Chondrocyte (in vitro differentiated cells): ENCODE measurements around the gene ZNF576. TPM values are rescaled to one million over a fixed set of nuclear protein-coding genes. Genes with fewer than 3 reads are reported as not detected.

Experiments
- DNase-seq: peaks from one replicate; pipeline ENCODE4 v3.0.0; 2021; ENCODE audit warnings: mixed read lengths, low spot score
- H3K27ac Mint-ChIP-seq: one replicate; pipeline ENCODE4 v1.8.0; 2021; ENCODE audit warnings: mild to moderate bottlenecking, moderate library complexity, mixed read lengths; ENCODE audit not compliant: unreplicated experiment
- H3K27me3 Mint-ChIP-seq: 2 replicates; pipeline ENCODE4 v1.8.0; 2021; ENCODE audit warnings: low read depth, mixed read lengths
- H3K36me3 Mint-ChIP-seq: 2 replicates; pipeline ENCODE4 v1.8.0; 2021; ENCODE audit warnings: low read depth, mixed read lengths
- H3K4me1 Mint-ChIP-seq: 2 replicates; pipeline ENCODE4 v1.8.0; 2021; ENCODE audit warnings: low read depth, mild to moderate bottlenecking, mixed read lengths
- H3K4me3 Mint-ChIP-seq: one replicate; pipeline ENCODE4 v1.8.0; 2021; ENCODE audit warnings: mild to moderate bottlenecking, moderate library complexity, mixed read lengths; ENCODE audit not compliant: unreplicated experiment
- H3K9me3 Mint-ChIP-seq: 2 replicates; pipeline ENCODE4 v1.8.0; 2021; ENCODE audit warnings: low read depth, mixed read lengths
- CTCF ChIP-seq: fragments of 200-600 bp; sonication (generic); IDR thresholded peaks from 2 replicates; pipeline ENCODE4 v1.5.0; 2021; ENCODE audit warnings: antibody characterized with exemption, mild to moderate bottlenecking, moderate library complexity
- total RNA-seq: library from RNA; stranded (reverse); gene quantifications from 3 replicates; pipeline ENCODE4 v1.2.1, GENCODE V29; 2021

Gene ZNF576
- total RNA-seq, 1 donor from 2014 or later: 11.9 TPM

GRCh38 chr19:43592800-43593350 is 3.5 kb upstream of the ZNF576 start:
- H3K4me1 Mint-ChIP-seq: peaks cover 34% of the 10 kb centered on the region
- H3K27ac Mint-ChIP-seq: no peak overlapping the region
- no peaks in the 10 kb centered on the region for H3K27me3 Mint-ChIP-seq
- no peak for TF ChIP-seq CTCF
- DNase-seq: no peak
- H3K36me3 Mint-ChIP-seq: peaks cover 25% of the 10 kb centered on the region
- no peaks in the 10 kb centered on the region for H3K9me3 Mint-ChIP-seq
- H3K4me3 Mint-ChIP-seq: no peak overlapping the region

GRCh38 chr19:43594081-43594697 is 2.2 kb upstream of the ZNF576 start:
- Mint-ChIP-seq H3K4me3 (peak overlapping the region; percentile 100), H3K9me3 (no peaks in the 10 kb centered on the region), H3K4me1 (peaks cover 41% of the 10 kb centered on the region), H3K36me3 (peaks cover 24% of the 10 kb centered on the region), H3K27ac (peak overlapping the region; percentile 84), H3K27me3 (no peaks in the 10 kb centered on the region)
- no peak for DNase-seq
- no peak for TF ChIP-seq CTCF

DNA sequence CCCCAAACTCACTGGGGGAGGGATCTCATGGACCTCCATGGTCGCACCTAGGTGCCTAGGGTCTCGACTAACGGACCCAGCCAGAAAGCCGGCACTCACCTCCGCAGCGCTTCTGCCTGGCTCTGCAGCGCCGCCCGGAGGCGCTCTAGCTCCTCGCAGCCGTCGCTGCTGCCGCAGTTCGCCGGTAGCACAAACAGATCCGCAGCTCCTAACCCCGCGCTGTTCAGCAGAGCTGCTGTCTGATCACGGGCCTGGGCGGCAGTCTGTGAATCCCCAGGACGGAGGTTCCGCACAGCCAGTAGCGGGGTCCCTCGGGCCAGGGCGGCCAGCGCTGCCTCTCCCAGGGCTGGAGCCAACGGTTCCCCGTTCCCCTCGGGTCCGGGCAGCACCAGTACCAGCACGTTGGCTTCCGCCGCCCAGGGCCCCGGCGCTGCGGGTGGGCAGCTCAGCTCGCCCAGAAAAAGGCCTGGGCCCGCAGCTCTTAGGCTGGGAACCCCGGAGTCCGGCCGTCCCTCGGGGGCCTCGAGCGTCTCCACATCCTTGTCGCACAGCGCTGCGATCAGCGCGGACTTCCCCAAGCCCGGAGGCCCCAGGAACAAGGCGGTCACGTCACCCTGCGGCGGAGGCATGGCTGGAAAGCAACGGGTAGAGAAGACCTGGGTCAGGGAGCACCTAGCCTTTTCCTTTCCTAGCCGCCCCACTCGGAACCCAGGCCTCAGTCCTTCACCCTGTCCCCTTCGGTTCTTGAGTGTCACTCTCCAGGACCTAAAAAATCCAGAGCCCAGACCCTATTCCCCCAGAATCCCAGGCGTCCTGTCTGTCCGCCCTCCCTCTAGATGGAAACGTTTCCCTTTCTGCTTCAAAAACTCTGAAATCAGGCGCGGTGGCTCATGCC is 1.4 kb upstream of the ZNF576 start:
- TF ChIP-seq CTCF: peak; percentile 91
- Mint-ChIP-seq H3K4me3 (peak overlapping the region; percentile 100), H3K4me1 (peaks cover 41% of the 10 kb centered on the region), H3K36me3 (peaks cover 21% of the 10 kb centered on the region), H3K27me3 (no peaks in the 10 kb centered on the region), H3K27ac (peak overlapping the region; percentile 100), H3K9me3 (no peaks in the 10 kb centered on the region)
- DNase-seq: no peak

DNA sequence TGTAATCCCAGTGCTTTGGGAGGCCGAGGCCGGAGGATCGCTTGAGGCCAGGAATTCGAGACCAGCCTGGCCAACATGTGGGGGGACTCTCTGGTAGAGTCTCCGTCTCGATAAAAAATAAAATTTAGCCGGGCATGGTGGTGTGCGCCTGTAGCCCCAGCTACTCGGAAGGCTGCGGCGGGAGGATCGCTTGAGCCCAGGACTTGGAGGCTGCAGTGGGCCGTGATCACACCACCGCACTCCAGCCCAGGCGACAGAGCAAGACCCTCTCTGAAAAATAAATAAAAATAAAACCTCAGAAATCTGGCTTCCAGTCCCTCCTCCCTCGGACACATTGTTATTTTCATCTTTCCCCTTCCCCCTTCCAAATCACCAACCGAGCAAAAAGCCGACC is 793 bp upstream of the ZNF576 start:
- H3K9me3 Mint-ChIP-seq: no peaks in the 10 kb centered on the region
- peak overlapping the region; percentile 100 for H3K27ac Mint-ChIP-seq
- H3K4me3 Mint-ChIP-seq: peak overlapping the region; percentile 100
- H3K36me3 Mint-ChIP-seq: peaks cover 19% of the 10 kb centered on the region
- DNase-seq: no peak
- peaks cover 41% of the 10 kb centered on the region for H3K4me1 Mint-ChIP-seq
- no peak for TF ChIP-seq CTCF
- no peaks in the 10 kb centered on the region for H3K27me3 Mint-ChIP-seq

GRCh38 chr19:43596842-43597461 is 557 bp downstream of the ZNF576 start:
- no peak for DNase-seq
- Mint-ChIP-seq H3K4me1 (peaks cover 41% of the 10 kb centered on the region), H3K9me3 (no peaks in the 10 kb centered on the region), H3K4me3 (peak overlapping the region; percentile 100), H3K27ac (peak overlapping the region; percentile 100), H3K27me3 (no peaks in the 10 kb centered on the region), H3K36me3 (peaks cover 13% of the 10 kb centered on the region)
- TF ChIP-seq CTCF: peak; percentile 2
